Measurements from ENCODE around the gene NTM.
A peak's percentile ranks its signal among the peaks of the same experiment; 100 is the strongest.

NTM gene

GRCh38 chr11:132288036-132288435 is 917.6 kb downstream of the NTM start:
- TF ChIP-seq CTCF (IDR thresholded peaks at IDR 0.05; ENCODE audit: extremely low read depth, missing control alignments), result no peak
- DNase-seq (ENCODE audit: low spot score), result no peak

GRCh38 chr11:132289590-132290256 is 919.3 kb downstream of the NTM start:
- no peak for DNase-seq (ENCODE audit: low spot score)
- no peak for TF ChIP-seq CTCF (IDR thresholded peaks at IDR 0.05; ENCODE audit: extremely low read depth, missing control alignments)

GRCh38 chr11:132293586-132293985 is 923.2 kb downstream of the NTM start:
- TF ChIP-seq CTCF (IDR thresholded peaks at IDR 0.05; ENCODE audit: extremely low read depth, missing control alignments), result no peak
- no peak for DNase-seq (ENCODE audit: low spot score)

- no peak for TF ChIP-seq CTCF (IDR thresholded peaks at IDR 0.05; ENCODE audit: extremely low read depth, missing control alignments)
- DNase-seq (ENCODE audit: low spot score), result no peak
Measured at GRCh38 chr11:132296946-132297610, 926.7 kb downstream of the NTM start.

- DNase-seq (ENCODE audit: low spot score), result no peak
- no peak for TF ChIP-seq CTCF (IDR thresholded peaks at IDR 0.05; ENCODE audit: extremely low read depth, missing control alignments)
Measured at GRCh38 chr11:132298357-132298756, 927.9 kb downstream of the NTM start.

- no peak for DNase-seq (ENCODE audit: low spot score)
- TF ChIP-seq CTCF (IDR thresholded peaks at IDR 0.05; ENCODE audit: extremely low read depth, missing control alignments), result peak; percentile 8
Measured at GRCh38 chr11:132300283-132300682, 929.9 kb downstream of the NTM start.

- no peak for TF ChIP-seq CTCF (IDR thresholded peaks at IDR 0.05; ENCODE audit: extremely low read depth, missing control alignments)
- DNase-seq (ENCODE audit: low spot score), result no peak
Measured at GRCh38 chr11:132301465-132301864, 931.0 kb downstream of the NTM start.
